Testis (tissue), 2 donors: ENCODE results near the gene SMIM34.
"Not testable (repeated sequence)": the region's sequence is repeated elsewhere in the genome, so short reads cannot be mapped to it uniquely, and the experiment has no call there.

Experiments
- POLR2A ChIP-seq: fragments of 450-650 bp; IDR thresholded peaks from one replicate; pipeline ENCODE4 v1.6.1; 2017; ENCODE audit warnings: antibody characterized with exemption, mild to moderate bottlenecking, moderate library complexity
- TF ChIP-seq, protein P1 (sequence below), 3 experiments: fragments of 450-650 bp in 2 of 3; fragments of 200-600 bp in 1 of 3; sonication (generic) in 1 of 3; IDR thresholded peaks; one replicate each; pipeline ENCODE4 v1.5.1; 2016 to 2019; ENCODE audit warnings: antibody characterized with exemption in 3 of 3, mild to moderate bottlenecking in 2 of 3, moderate library complexity in 1 of 3

DNA sequence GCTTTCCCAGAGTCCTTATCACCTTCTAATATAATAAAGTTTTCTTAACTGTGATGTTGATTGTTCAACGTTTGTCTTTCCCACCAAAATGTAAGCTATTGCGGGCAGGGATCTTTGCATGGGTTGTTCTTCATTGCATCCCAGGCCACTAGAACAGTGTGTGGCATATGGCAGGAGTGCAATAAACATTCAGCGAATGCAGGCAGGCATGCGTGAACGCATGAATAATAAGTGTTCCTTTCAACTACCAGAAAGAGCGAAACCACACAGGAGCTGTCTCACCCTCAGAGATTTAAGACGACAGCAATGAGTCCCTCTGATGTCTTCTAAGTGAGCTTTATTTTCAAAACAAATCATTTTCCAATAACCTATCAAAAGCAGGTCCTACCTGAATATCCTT lies 34.5 kb upstream of the SMIM34 start:
- TF ChIP-seq, protein P1, sequence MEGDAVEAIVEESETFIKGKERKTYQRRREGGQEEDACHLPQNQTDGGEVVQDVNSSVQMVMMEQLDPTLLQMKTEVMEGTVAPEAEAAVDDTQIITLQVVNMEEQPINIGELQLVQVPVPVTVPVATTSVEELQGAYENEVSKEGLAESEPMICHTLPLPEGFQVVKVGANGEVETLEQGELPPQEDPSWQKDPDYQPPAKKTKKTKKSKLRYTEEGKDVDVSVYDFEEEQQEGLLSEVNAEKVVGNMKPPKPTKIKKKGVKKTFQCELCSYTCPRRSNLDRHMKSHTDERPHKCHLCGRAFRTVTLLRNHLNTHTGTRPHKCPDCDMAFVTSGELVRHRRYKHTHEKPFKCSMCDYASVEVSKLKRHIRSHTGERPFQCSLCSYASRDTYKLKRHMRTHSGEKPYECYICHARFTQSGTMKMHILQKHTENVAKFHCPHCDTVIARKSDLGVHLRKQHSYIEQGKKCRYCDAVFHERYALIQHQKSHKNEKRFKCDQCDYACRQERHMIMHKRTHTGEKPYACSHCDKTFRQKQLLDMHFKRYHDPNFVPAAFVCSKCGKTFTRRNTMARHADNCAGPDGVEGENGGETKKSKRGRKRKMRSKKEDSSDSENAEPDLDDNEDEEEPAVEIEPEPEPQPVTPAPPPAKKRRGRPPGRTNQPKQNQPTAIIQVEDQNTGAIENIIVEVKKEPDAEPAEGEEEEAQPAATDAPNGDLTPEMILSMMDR (IDR thresholded peaks at IDR 0.05) = not testable (repeated sequence)
- not testable (repeated sequence) for TF ChIP-seq POLR2A
